Putamen (tissue), 1 donor: ENCODE results near the gene KRTAP5-3.

ENCODE experiments used
- DNase-seq: peaks from one replicate; pipeline ENCODE4 v3.0.0-alpha.2; 2016; ENCODE audit warnings: low spot score

The KRTAP5-3 gene

DNA sequence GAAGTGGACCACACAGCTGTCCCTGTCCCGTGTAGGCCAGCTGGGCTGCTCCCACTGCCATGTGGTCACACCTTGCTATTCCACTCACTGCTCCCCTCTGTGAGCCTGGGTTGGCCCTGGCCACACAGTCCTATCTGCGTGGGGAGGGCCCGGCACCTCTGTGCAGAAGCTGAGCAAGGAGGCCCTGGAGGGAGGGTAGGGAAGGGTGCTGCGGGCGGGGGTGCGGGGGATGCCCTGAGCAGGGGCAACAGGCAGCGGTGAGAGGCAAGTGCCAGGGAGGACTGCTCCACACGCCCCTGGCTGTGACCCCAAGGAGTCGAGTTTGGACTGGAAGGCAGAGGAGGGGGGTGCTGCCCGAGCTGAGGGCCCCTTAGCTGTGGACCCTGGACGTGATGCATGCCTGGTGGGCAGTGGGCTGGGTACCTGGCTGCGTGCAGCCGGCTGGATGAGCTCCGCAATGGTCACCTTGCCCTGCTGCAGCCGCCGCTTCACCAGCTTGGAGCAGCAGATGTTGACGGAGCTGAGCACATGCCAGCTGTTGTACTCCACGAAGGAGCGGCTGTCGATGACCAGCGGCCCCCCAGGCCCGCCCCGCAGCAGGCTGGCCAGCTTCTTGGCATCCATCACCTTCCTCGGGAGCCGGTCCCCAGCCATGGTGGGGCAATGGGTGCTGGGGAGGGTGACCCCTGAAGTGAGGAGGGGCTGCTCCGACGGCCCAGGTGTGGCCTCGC, 42.9 kb downstream of the KRTAP5-3 start:
- DNase-seq, result no peak

- no peak for DNase-seq
Measured at GRCh38 chr11:1564535-1565172, 43.6 kb downstream of the KRTAP5-3 start.

DNA sequence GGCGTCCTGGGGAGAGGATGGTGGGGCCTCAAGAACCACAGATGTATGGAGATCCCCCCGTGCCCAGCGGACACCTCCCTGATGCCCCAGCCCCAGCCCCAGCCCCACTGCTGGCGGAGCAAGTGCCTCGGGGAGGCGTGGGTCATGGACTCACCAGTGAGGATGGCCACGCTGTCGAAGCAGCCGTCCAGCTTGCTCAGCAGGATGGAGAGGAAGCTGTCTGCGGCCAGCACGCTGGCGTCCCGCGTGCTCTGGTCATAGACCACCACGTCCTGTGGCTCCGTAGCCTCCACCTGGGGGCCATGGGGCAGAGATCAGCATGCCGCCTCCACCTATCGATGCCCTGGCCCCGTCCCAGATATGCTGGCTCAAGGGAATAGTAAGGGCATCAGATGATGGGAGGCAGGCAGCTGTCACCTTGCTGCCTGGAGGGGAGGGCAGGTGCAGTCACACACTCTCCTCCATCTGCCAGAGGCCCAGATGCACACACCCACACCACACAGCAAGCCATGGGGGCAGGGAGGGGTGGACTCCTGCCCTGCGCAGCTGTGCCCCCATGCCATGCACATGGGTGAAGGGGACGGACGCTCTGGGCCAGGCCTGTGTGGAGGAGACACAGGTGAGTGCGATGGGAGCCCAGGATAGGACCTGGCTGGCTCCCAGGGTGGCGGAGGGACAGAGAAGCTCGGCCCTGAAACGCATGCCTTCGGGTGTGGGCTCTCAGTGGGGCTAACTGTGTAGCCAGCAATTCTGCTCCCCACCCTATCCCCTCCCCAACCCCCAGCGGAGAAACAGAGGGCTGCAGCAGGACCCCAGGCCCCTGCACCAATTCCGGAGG, 44.3 kb downstream of the KRTAP5-3 start:
- no peak for DNase-seq

GRCh38 chr11:1563149-1563638, 45.1 kb downstream of the KRTAP5-3 start:
- no peak for DNase-seq

- DNase-seq, result no peak
Measured at GRCh38 chr11:1562469-1563148, 45.7 kb downstream of the KRTAP5-3 start.

- no peak for DNase-seq
Measured at GRCh38 chr11:1561955-1562354, 46.3 kb downstream of the KRTAP5-3 start.

GRCh38 chr11:1561266-1561665, 47.0 kb downstream of the KRTAP5-3 start:
- no peak for DNase-seq

DNA sequence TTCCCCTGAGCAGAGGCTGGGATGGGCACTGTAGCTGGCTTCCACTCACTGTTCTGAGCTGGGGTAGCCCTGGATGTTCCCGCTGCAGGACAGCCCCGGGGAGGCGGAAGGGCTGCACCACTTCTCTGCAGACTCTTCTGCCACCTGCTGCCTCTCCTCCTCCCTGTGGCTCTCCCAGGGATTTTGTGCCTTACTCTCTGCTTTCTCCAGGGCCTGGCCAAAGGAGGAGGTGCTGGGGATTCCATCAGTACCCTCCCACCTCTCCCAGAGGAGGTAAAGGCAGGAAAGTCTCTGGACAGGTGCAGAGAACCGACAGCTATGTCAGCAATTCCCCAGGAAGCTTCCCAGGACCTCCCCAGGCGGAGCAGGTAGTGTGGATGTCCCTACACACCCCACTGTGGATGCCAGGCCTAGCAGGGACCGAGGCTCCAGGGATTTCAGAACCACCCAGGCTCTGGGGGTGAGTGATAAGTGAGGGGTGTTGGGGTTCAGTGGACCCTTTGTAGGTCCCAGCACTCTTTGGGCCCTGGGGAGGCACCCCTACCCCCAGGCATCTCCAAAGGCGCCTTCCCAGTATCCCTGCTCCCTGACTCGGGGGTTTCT, 47.5 kb downstream of the KRTAP5-3 start:
- DNase-seq, result no peak

DNA sequence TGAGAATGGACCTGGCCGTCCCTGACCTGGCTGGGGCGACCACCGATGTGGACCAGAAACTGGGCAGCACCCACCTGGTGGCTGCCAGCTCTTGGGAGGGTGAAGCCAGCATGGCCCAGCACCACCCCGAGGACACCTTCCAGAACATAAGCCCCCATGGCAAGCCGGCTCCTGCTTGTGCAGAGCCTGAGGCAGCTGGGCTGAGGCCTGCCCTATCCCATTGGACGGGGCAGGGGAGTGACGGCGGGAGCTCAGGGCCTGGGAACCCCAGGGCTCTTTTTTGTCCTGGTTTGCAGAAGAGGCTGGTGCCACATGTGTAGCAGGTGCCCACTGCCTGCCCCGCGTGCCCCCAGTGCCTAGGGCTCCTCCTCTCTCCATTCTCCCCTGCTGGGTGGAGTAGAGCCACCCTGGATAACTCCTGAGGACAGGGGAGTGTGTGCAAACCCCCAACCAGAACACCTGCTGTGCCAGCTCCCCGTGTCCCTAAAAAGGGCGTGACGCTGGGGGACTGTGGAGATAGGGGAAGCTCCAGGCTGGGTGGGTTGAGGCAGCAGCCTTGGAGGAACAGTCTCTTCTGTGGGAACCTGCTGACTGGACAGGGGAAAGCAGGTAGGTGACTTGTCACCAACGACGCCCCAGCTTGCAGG, 48.1 kb downstream of the KRTAP5-3 start:
- no peak for DNase-seq

DNA sequence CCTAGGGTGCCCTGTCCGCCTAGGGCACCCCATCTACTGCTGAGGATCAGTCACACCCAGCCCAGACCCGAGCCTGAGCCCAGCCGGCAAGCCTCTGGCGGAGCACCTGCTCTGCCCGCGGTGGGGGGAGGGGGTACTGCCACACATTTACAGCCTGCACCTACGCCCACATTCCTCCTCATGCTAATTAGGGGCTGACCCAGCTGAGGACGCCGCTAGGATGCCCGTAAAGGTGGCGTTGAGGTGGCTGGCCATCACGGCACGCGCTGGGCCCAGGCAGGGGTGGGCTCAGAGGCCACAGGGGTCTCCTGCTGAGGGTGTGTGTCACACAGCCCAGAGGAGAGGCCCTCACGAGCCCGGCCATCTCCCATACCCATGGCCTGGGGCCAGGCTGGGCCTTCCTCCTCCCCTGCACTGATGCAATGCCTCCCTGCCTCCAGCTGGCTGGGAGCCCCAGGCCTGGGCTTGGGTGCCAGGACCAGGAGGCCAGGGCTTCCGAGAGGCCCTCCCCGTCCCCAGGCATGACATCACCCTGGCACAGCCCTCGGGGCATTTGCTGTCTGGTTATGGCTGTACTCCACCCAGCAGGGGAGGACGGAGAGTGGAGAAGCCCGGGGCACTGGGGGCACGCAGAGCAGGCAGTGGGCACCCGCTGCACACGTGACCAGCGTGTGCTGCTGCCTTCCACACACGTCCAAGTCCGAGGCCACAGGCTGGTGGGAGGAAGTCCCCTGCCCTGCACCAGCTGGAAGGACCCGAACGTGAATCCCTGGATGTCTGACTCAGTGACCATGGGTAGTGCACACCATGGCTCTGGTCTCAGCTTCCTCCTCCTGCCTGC, 48.9 kb downstream of the KRTAP5-3 start:
- DNase-seq, result peak; percentile 96

DNA sequence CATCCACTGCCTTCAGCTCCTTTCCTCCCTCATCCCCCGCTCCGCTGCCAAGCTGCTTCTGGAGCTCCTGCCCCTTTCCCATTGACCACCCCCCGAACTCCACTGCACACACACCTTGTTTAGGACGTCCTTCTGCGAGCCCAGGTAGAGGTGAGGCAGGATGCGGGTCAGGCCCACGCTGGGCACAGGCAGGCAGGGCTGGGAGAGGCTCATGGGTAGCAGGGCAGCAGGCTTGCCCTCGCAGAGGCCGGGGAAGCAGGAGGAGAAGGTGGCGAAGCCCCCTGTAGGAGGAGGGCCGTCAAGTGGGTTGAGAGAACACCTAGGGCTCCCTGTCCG, 49.5 kb downstream of the KRTAP5-3 start:
- no peak for DNase-seq

DNA sequence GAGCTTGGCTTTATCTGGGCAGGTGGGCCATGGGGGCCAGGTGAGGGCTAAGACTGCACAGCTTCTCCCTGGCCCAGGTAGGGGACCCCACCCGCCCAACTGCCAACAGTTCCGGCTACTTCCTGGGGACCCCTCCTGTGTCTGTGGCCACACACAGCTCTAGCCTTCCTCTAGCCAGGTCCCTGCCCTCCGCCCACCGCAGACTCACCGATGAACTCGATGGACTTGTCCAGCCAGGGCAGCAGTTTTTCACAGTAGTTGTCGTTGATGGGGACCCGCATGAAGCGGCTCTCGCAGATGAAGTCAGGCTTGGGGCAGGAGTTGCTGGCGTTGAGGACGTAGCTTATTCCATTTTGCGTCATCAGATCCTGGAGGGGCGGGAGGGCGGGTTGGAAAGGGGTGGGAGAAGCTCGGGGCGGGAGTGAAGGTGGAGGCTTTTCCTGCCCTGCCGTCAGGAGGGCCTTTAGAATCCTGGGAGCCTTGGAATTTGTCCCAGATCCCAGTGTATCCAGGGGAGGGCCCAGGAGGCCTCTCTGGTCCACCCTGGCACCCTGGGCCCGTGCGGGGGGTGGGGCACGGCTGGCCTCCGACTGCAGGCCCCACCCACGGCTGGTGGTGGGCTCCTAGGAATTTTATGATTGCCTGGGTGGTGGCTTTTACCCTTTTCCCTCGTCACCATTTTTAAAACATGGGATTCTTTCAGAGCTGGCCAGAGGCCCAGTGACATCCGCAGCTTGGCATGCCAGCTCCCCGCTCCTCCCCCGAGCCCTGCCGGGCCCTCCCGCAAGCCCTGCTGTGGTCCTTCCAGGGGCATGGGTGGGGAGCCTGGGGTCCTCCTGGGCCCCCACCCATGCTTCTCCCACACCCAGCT, 50.1 kb downstream of the KRTAP5-3 start:
- no peak for DNase-seq
